Esophagus squamous epithelium (tissue), 5 donors: ENCODE results near the gene TNF. TPM values are rescaled to one million over a fixed set of nuclear protein-coding genes. Genes with fewer than 3 reads are reported as not detected.

Experiments used
- DNase-seq: peaks from one replicate; lab custom pipeline; 2025; lab: John Stamatoyannopoulos, UW
- H3K27ac ChIP-seq, 4 donors: fragments of 200-600 bp; sonication (generic); one replicate each; pipeline ENCODE4 v1.5.1; 2016 to 2019; ENCODE audit warnings: mild to moderate bottlenecking in 1 of 4
- H3K27me3 ChIP-seq, 4 donors: fragments of 200-600 bp; sonication (generic); 1 replicate in 3 of 4; 2 replicates in 1 of 4; pipeline versions ENCODE4 v1.5.1 to v1.6.0; 2017 to 2021; ENCODE audit warnings: antibody characterized with exemption in 1 of 4
- H3K36me3 ChIP-seq, 3 donors: fragments of 200-600 bp; sonication (generic); one replicate each; pipeline ENCODE4 v1.5.1; 2016 to 2019
- H3K4me1 ChIP-seq, 3 donors: fragments of 200-600 bp; sonication (generic); one replicate each; pipeline ENCODE4 v1.5.1; 2017 to 2019
- H3K4me3 ChIP-seq, 4 donors: fragments of 200-600 bp; sonication (generic); 1 replicate in 3 of 4; 2 replicates in 1 of 4; pipeline ENCODE4 v1.5.1; 2016 to 2019; ENCODE audit warnings: mild to moderate bottlenecking in 2 of 4, moderate library complexity in 1 of 4
- H3K9me3 ChIP-seq, 3 donors: fragments of 200-600 bp; sonication (generic); one replicate each; pipeline ENCODE4 v1.5.1; 2016 to 2019
- CTCF ChIP-seq, 6 experiments: fragments of 450-650 bp in 4 of 6; fragments of 200-600 bp in 2 of 6; sonication (generic) in 2 of 6; IDR thresholded peaks; one replicate each; pipeline ENCODE4 v1.5.1; 2016 to 2019; ENCODE audit warnings: antibody characterized with exemption in 6 of 6, mild to moderate bottlenecking in 4 of 6, moderate library complexity in 4 of 6
- POLR2A ChIP-seq, 4 donors: fragments of 450-650 bp; IDR thresholded peaks; one replicate each; pipeline ENCODE4 v1.6.1; 2017; ENCODE audit warnings: antibody characterized with exemption in 4 of 4, mild to moderate bottlenecking in 4 of 4, moderate library complexity in 3 of 4
- WGBS, 2 donors: methylation state at CpG; one replicate each; pipeline ENCODE4 v1.1.5; 2018; 5-methylcytosine and 5-hydroxymethylcytosine counted together
- intact Hi-C: fragments of 100-400 bp; cut with DNase I; formaldehyde crosslinking; loops from one replicate; pipeline ENCODE4 v1.15.0; 2022
- total RNA-seq, 4 donors: library from RNA; depleted of rRNA; stranded (reverse); fragments of >200 nt; gene quantifications; one replicate each; pipeline ENCODE4 v1.1.0, GENCODE V29; 2016
- donor health status: DM: yes; HTN: yes; CAD: no.

TNF gene
- total RNA-seq, 4 donors from 2014 or later: 0.27 to 0.95 (median 0.61) TPM; not detected in 1

- Histone ChIP-seq H3K9me3 (no peaks in the 10 kb centered on the region), H3K27ac (peak within 1 kb of the TSS; percentile 86 to 91 (median 88)), H3K27me3 (no peaks in the 10 kb centered on the region), H3K4me1 (peaks cover 12 to 52% (median 17%) of the 10 kb centered on the region in 3 donors), H3K36me3 (peaks cover 0 to 30% (median 3%) of the 10 kb centered on the region in 3 donors), H3K4me3 (peak within 1 kb of the TSS; percentile 34 to 67 (median 46))
- WGBS, 2 donors: 9 to 13% methylated on average over 8 to 9 of the region's 11 CpGs
- no peak for DNase-seq
- intact Hi-C loops: loop anchor here (5.0 kb wide), 1 partner anchor 49 kb away; the partner anchor contains the start of gene MICB
- TF ChIP-seq CTCF (IDR thresholded peaks at IDR 0.05): peak; percentile 95 to 99 (median 98)
- TF ChIP-seq POLR2A (IDR thresholded peaks at IDR 0.05): no peak
Measured at GRCh38 chr6:31546339-31546957, 28.9 kb upstream of the TNF start, which contains the start of gene ATP6V1G2. Gene ATP6V1G2 (minus strand): TSS chr6:31546608. CDS start chr6:31546559, 49 bp downstream.

GRCh38 chr6:31546958-31547726, 28.2 kb upstream of the TNF start, which contains the start of gene NFKBIL1:
Gene NFKBIL1 (plus strand): TSS chr6:31547608. CDS start chr6:31547695, 87 bp downstream.
- H3K27ac ChIP-seq: peak within 1 kb of the TSS; percentile 86 to 91 (median 88)
- intact Hi-C loops: loop anchor here (5.0 kb wide), 1 partner anchor 50 kb away; the partner anchor contains the start of gene MICB
- peak in 2 of 4 donors; percentile 23 to 46 for TF ChIP-seq POLR2A (IDR thresholded peaks at IDR 0.05)
- peak in 1 of 6 experiments; percentile 27 for TF ChIP-seq CTCF (IDR thresholded peaks at IDR 0.05)
- H3K4me1 ChIP-seq: peaks cover 12 to 54% (median 17%) of the 10 kb centered on the region in 3 donors
- H3K27me3 ChIP-seq: no peaks in the 10 kb centered on the region
- H3K4me3 ChIP-seq: peak within 1 kb of the TSS; percentile 34 to 67 (median 46)
- peaks cover 0 to 37% (median 3%) of the 10 kb centered on the region in 3 donors for H3K36me3 ChIP-seq
- H3K9me3 ChIP-seq: no peaks in the 10 kb centered on the region
- DNase-seq: peak; percentile 77
- WGBS, 2 donors: 0 to 1% methylated on average over 19 to 25 of the region's 25 CpGs

GRCh38 chr6:31547727-31548543, 27.4 kb upstream of the TNF start:
- Histone ChIP-seq H3K4me1 (peaks cover 7 to 48% (median 13%) of the 10 kb centered on the region in 3 donors), H3K4me3 (peak overlapping the region; percentile 34 to 67 (median 46)), H3K27me3 (no peaks in the 10 kb centered on the region), H3K27ac (peak overlapping the region; percentile 86 to 91 (median 88)), H3K36me3 (peaks cover 0 to 45% (median 3%) of the 10 kb centered on the region in 3 donors), H3K9me3 (no peaks in the 10 kb centered on the region)
- TF ChIP-seq CTCF (IDR thresholded peaks at IDR 0.05) (no peak), POLR2A (IDR thresholded peaks at IDR 0.05) (no peak)
- 50 to 71% methylated on average over 9 to 14 of the region's 24 CpGs for WGBS, 2 donors
- DNase-seq: no peak
- intact Hi-C loops: loop anchor here (5.0 kb wide), 1 partner anchor 51 kb away; the partner anchor contains the start of gene MICB

- Histone ChIP-seq H3K4me1 (peaks cover 7 to 44% (median 10%) of the 10 kb centered on the region in 3 donors), H3K36me3 (peaks cover 0 to 51% (median 3%) of the 10 kb centered on the region in 3 donors), H3K9me3 (no peaks in the 10 kb centered on the region), H3K27ac (peak overlapping the region; percentile 86 to 91 (median 88)), H3K4me3 (peak overlapping the region in 1 of 4 donors; percentile 67), H3K27me3 (no peaks in the 10 kb centered on the region)
- TF ChIP-seq POLR2A (IDR thresholded peaks at IDR 0.05) (no peak), CTCF (IDR thresholded peaks at IDR 0.05) (no peak)
- WGBS, 2 donors: 83 to 94% methylated on average over 2 of the region's 2 CpGs
- intact Hi-C loops: loop anchor here (5.0 kb wide), 1 partner anchor 51 kb away; the partner anchor contains the start of gene MICB
- DNase-seq: no peak
Measured at GRCh38 chr6:31548544-31548873, 26.9 kb upstream of the TNF start.
